ENCODE results near the gene C6orf163. TPM values are rescaled to one million over a fixed set of nuclear protein-coding genes. Genes with fewer than 3 reads are reported as not detected.

C6orf163 gene
- total and polyA plus RNA-seq, 2 of the 4 experiments (the other 2 are of a cell fraction) = 0.55 to 0.90 TPM

GRCh38 chr6:87384038-87384437 lies 39.4 kb downstream of the C6orf163 start:
- Histone ChIP-seq H4K20me1 (ENCODE audit: insufficient read depth, low read length) (no peaks in the 10 kb centered on the region), H2BK120ac (ENCODE audit: low read depth, low read length) (no peak overlapping the region), H3K14ac (replicated peaks; ENCODE audit: low read depth, low read length) (no peak overlapping the region), H3K4me2 (ENCODE audit: low read depth, low read length) (no peak overlapping the region), H4K91ac (ENCODE audit: insufficient read depth, low read depth, low read length) (no peak overlapping the region), H2BK5ac (ENCODE audit: low read depth, low read length, poor library complexity, severe bottlenecking) (no peak overlapping the region), H3K4me1 (ENCODE audit: control insufficient read depth, insufficient read depth, low read length) (no peaks in the 10 kb centered on the region), H3K9me3 (ENCODE audit: control insufficient read depth, insufficient read depth, low read length) (no peaks in the 10 kb centered on the region), H3K79me1 (ENCODE audit: low read depth in 1 of 2, low read length in 2 of 2) (no peaks in the 10 kb centered on the region), H3K23ac (ENCODE audit: low read depth, low read length) (no peak overlapping the region), H3K27me3 (ENCODE audit: control insufficient read depth, insufficient read depth, low read length) (no peaks in the 10 kb centered on the region), H3K4ac (ENCODE audit: low read depth, low read length) (no peak overlapping the region), H3K18ac (ENCODE audit: low read depth, low read length) (no peak overlapping the region), H4K5ac (ENCODE audit: low read depth, low read length) (no peak overlapping the region), H2BK15ac (ENCODE audit: low read depth, low read length) (no peak overlapping the region), H3K56ac (ENCODE audit: extremely low read depth, insufficient read depth, low read length) (no peak overlapping the region), H3K9me1 (ENCODE audit: insufficient read depth, low read length) (no peaks in the 10 kb centered on the region), H3K4me3 (ENCODE audit: insufficient read depth, low read depth, low read length) (no peak overlapping the region), H2AFZ (replicated peaks; ENCODE audit: low read length, poor library complexity) (no peak overlapping the region), H2BK20ac (ENCODE audit: low read depth, low read length) (no peak overlapping the region), H3K27ac (ENCODE audit: insufficient read depth, low read length) (no peak overlapping the region), H3K9ac (ENCODE audit: low read depth, low read length) (no peak overlapping the region), H2AK5ac (ENCODE audit: low read depth, low read length) (no peak overlapping the region), H4K8ac (ENCODE audit: low read depth in 2 of 2, low read length in 2 of 2) (no peak overlapping the region), H3K36me3 (ENCODE audit: control insufficient read depth, insufficient read depth, low read length) (no peaks in the 10 kb centered on the region), H2AK9ac (replicated peaks; ENCODE audit: low read depth, low read length, poor library complexity) (no peak overlapping the region)
- BruUV-seq (replicated peaks) = no TSS peak
- dilution Hi-C loops (cut with HindIII; ENCODE audit: low sequenced_read_pairs, unreplicated experiment) (no loop called here), intact Hi-C loops (cut with micrococcal nuclease) (no loop called here), in situ Hi-C loops (cut with MboI; ENCODE audit: low sequenced_read_pairs) (loop anchor here (10.0 kb wide), 1 partner anchor 319 kb away; no protein-coding TSS in a partner anchor)
- TF ChIP-seq ELK1 (IDR thresholded peaks at IDR 0.05; ENCODE audit: borderline replicate concordance, low read depth, low read length) (no peak), MXI1 (IDR thresholded peaks at IDR 0.05; ENCODE audit: borderline replicate concordance, low read depth, low read length) (no peak), MAFK (IDR thresholded peaks at IDR 0.05; ENCODE audit: low read depth, low read length) (no peak)
- CTCF ChIA-PET = no interaction called here
- DNase-seq = no peak
- no peak for ATAC-seq (ENCODE audit: low read depth)
- WGBS, 2 experiments (ENCODE audit: extremely low coverage in 2 of 2, insufficient read length in 1 of 2) = 80% methylated on average over 1 of the region's 1 CpG; no CpG with 5 or more reads in 1 of the 2 experiments
- POLR2A ChIA-PET (ENCODE audit: unreplicated experiment) = no interaction called here

Measured in IMR-90 (cell line).